NCI-H1694 (cell line): ENCODE data around the gene AP2B1.
"Not testable (repeated sequence)": the region's sequence is repeated elsewhere in the genome, so short reads cannot be mapped to it uniquely, and the experiment has no call there.

Experiments used
- DNase-seq: peaks from one replicate; lab custom pipeline; 2025; lab: John Stamatoyannopoulos, UW

The AP2B1 gene

GRCh38 chr17:35587074-35587961, at the start of gene AP2B1:
TSS of gene AP2B1 (plus strand) at chr17:35587322. CDS start at chr17:35594031, 6,709 bp downstream.
- peak; percentile 96 for DNase-seq

- no peak for DNase-seq
Observed at GRCh38 chr17:35537601-35538141, 49.5 kb upstream of the AP2B1 start, which contains the start of gene SLFN12L. TSS of gene SLFN12L (minus strand) at chr17:35537678. CDS start at chr17:35522364, 15,314 bp downstream.

- DNase-seq, result no peak
Observed at GRCh38 chr17:35539659-35540026, 47.5 kb upstream of the AP2B1 start.

- DNase-seq, result no peak
Observed at GRCh38 chr17:35540589-35541404, 46.3 kb upstream of the AP2B1 start.

- DNase-seq, result no peak
Observed at GRCh38 chr17:35541434-35541833, 45.7 kb upstream of the AP2B1 start.

GRCh38 chr17:35542990-35543389, 44.1 kb upstream of the AP2B1 start:
- DNase-seq, result no peak

- no peak for DNase-seq
Observed at GRCh38 chr17:35543856-35544255, 43.3 kb upstream of the AP2B1 start.

- no peak for DNase-seq
Observed at GRCh38 chr17:35545150-35545549, 42.0 kb upstream of the AP2B1 start.

GRCh38 chr17:35546487-35546886, 40.6 kb upstream of the AP2B1 start:
- no peak for DNase-seq

- no peak for DNase-seq
Observed at GRCh38 chr17:35548208-35548810, 38.8 kb upstream of the AP2B1 start.

GRCh38 chr17:35548978-35549377, 38.1 kb upstream of the AP2B1 start:
- no peak for DNase-seq

GRCh38 chr17:35553310-35553709, 33.8 kb upstream of the AP2B1 start:
- DNase-seq, result no peak

GRCh38 chr17:35554668-35555067, 32.5 kb upstream of the AP2B1 start:
- no peak for DNase-seq

GRCh38 chr17:35555691-35556090, 31.4 kb upstream of the AP2B1 start:
- DNase-seq, result no peak

GRCh38 chr17:35557353-35557752, 29.8 kb upstream of the AP2B1 start:
- no peak for DNase-seq

- DNase-seq, result no peak
Observed at GRCh38 chr17:35559495-35560210, 27.5 kb upstream of the AP2B1 start.

GRCh38 chr17:35560703-35561102, 26.4 kb upstream of the AP2B1 start, which contains the start of gene SLFN14:
TSS of gene SLFN14 (minus strand) at chr17:35560819. CDS start at chr17:35558062, 2,757 bp downstream.
- DNase-seq, result no peak

GRCh38 chr17:35563181-35563580, 23.9 kb upstream of the AP2B1 start:
- DNase-seq, result not testable (repeated sequence)

- no peak for DNase-seq
Observed at GRCh38 chr17:35566968-35567367, 20.2 kb upstream of the AP2B1 start.

- DNase-seq, result no peak
Observed at GRCh38 chr17:35568561-35568960, 18.6 kb upstream of the AP2B1 start.

- no peak for DNase-seq
Observed at GRCh38 chr17:35569405-35569804, 17.7 kb upstream of the AP2B1 start.
